GM12891 (cell line): ENCODE data around the gene CLIC3.

ENCODE experiments used
- PAX5 ChIP-seq: IDR thresholded peaks from 2 replicates; pipeline ENCODE4 v1.6.1; 2011; ENCODE audit warnings: low read length, moderate library complexity, mild to moderate bottlenecking; ENCODE audit not compliant: insufficient read depth, severe bottlenecking
- POLR2A ChIP-seq: IDR thresholded peaks from 2 replicates; pipeline ENCODE4 v1.6.1; 2011; ENCODE audit warnings: low read depth, low read length, control low read depth
- POLR2AphosphoS5 ChIP-seq: IDR thresholded peaks from 2 replicates; pipeline ENCODE4 v1.6.1; 2011; ENCODE audit warnings: low read depth, low read length, control low read depth
- POU2F2 ChIP-seq: IDR thresholded peaks from 2 replicates; pipeline ENCODE4 v1.6.1; 2011; ENCODE audit warnings: low read depth, mild to moderate bottlenecking, control low read depth, low read length, moderate library complexity
- SPI1 ChIP-seq: IDR thresholded peaks from 2 replicates; pipeline ENCODE4 v1.6.1; 2011; ENCODE audit warnings: low read depth, low read length, control low read depth
- TAF1 ChIP-seq: IDR thresholded peaks from 2 replicates; pipeline ENCODE4 v1.6.1; 2011; ENCODE audit warnings: low read depth, low read length, control low read depth

DNA sequence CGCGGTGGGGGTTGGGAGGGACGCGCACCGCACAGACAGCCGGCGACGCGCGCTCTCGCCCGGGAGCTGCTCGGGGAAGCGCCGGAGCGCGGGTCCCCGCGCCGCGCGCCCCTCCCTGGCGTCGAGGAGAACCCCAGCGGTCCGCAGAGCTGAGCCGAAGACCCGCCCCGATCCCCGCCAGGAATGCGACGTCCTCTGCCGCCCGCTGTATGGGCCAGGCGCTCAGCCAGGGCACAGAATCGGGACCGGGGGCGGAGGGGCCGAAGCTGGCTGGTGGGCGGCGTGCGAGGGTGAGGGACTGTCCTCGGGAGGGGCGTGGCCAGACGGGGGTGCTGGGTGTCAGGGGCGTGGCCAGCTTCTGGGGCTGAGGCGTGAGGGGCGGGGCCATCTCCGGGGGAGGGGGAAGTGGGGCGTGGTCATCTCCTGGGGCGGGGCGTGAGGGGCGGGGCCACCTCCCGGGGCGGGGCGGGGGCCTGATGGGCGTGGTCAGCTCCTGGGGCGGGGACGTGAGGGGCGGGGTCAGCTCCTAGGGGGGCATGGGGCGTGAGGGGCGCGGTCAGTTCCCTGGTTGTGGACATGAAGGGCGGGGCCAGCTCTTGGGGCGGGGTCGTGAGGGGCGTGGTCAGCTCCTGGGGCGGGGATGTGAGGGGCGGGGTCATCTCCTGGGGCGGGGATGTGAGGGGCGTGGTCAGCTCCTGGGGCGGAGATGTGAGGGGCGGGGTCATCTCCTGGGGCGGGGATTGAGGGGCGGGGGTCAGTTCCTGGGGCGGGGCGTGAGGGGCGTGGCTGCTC, 18.1 kb downstream of the CLIC3 start:
- TF ChIP-seq POLR2A (no peak), POLR2AphosphoS5 (no peak), SPI1 (no peak), TAF1 (no peak), PAX5 (no peak), POU2F2 (no peak)
